H1 (cell line): Measurements from ENCODE around the gene PRMT5. TPM values are rescaled to one million over a fixed set of nuclear protein-coding genes. Genes with fewer than 3 reads are reported as not detected.

Experiments
- CTCF ChIA-PET: fragments of 300-600 bp; sonication (Branson Sonifier 250); formaldehyde crosslinking; loops from one replicate; lab custom pipeline; 2021; ENCODE audit not compliant: partially characterized antibody; lab: Charles Lee
- POLR2A ChIA-PET: fragments of 300-600 bp; sonication (Branson Sonifier 250); formaldehyde crosslinking; loops from one replicate; lab custom pipeline; 2021; ENCODE audit warnings: inconsistent platforms; ENCODE audit not compliant: partially characterized antibody; lab: Charles Lee
- DNase-seq, 2 experiments: peaks; one replicate each; pipeline versions ENCODE4 v3.0.0 to v3.0.0-alpha.2; 2010 to 2022; ENCODE audit warnings: low spot score in 2 of 2, low read depth in 1 of 2, mixed read lengths in 1 of 2
- FAIRE-seq: peaks from 2 replicates; lab custom pipeline; 2011; peaks lifted over from hg19 to GRCh38; lab: Jason Lieb, UNC
- H2AFZ ChIP-seq: 2 replicates; pipeline ENCODE4 v1.8.1; 2012; ENCODE audit warnings: low read length, inconsistent platforms
- H2AK5ac ChIP-seq: 2 replicates; pipeline ENCODE4 v1.6.1; 2013; ENCODE audit warnings: low read depth, low read length
- H2BK120ac ChIP-seq: replicated peaks from 2 replicates; pipeline ENCODE3; 2013; ENCODE audit warnings: low read depth, low read length, inconsistent platforms
- H2BK12ac ChIP-seq: 2 replicates; pipeline ENCODE4 v1.6.1; 2013; ENCODE audit warnings: low read depth, low read length
- H2BK15ac ChIP-seq: 2 replicates; pipeline ENCODE4 v1.6.1; 2013; ENCODE audit warnings: low read length
- H2BK20ac ChIP-seq: 2 replicates; pipeline ENCODE4 v1.6.1; 2013; ENCODE audit warnings: low read length
- H2BK5ac ChIP-seq: 2 replicates; pipeline ENCODE4 v1.6.1; 2013; ENCODE audit warnings: low read depth, low read length
- H3K14ac ChIP-seq: 2 replicates; pipeline ENCODE4 v1.6.1; 2013; ENCODE audit warnings: inconsistent platforms; ENCODE audit not compliant: insufficient read length
- H3K18ac ChIP-seq: 2 replicates; pipeline ENCODE4 v1.6.1; 2013; ENCODE audit warnings: low read length; ENCODE audit errors: extremely low read depth
- H3K23ac ChIP-seq: 2 replicates; pipeline ENCODE4 v1.6.1; 2013; ENCODE audit warnings: inconsistent platforms; ENCODE audit not compliant: insufficient read length
- H3K23me2 ChIP-seq: 2 replicates; pipeline ENCODE4 v1.6.1; 2013; ENCODE audit warnings: low read depth, low read length
- H3K27ac ChIP-seq: 2 replicates; pipeline ENCODE4 v1.6.1; 2011; ENCODE audit warnings: low read depth, low read length, inconsistent platforms
- H3K27me3 ChIP-seq, 4 experiments: replicated peaks in 1 of 4; 1 replicate in 1 of 4; 2 replicates in 3 of 4; pipeline versions ENCODE4 v1.6.1 to v1.8.1; 2011 to 2013; ENCODE audit warnings: low read length in 3 of 4, mild to moderate bottlenecking in 3 of 4, inconsistent platforms in 2 of 4, mixed read lengths in 2 of 4, moderate library complexity in 1 of 4; ENCODE audit not compliant: control insufficient read depth in 3 of 4, insufficient read depth in 3 of 4; ENCODE audit errors: extremely low read depth in 1 of 4
- H3K36me3 ChIP-seq, 4 experiments: 2 replicates each; pipeline versions ENCODE4 v1.6.1 to v1.8.1; 2011 to 2013; ENCODE audit warnings: mild to moderate bottlenecking in 4 of 4, low read length in 3 of 4, moderate library complexity in 2 of 4, control low read depth in 1 of 4, inconsistent platforms in 1 of 4; ENCODE audit not compliant: insufficient read depth in 4 of 4, control insufficient read depth in 2 of 4
- H3K4ac ChIP-seq: replicated peaks from 2 replicates; pipeline ENCODE3; 2013; ENCODE audit warnings: low read length, low read depth, mixed read lengths, inconsistent platforms; ENCODE audit not compliant: insufficient read length
- H3K4me1 ChIP-seq, 4 experiments: replicated peaks in 1 of 4; 1 replicate in 1 of 4; 2 replicates in 3 of 4; pipeline versions ENCODE4 v1.6.1 to v1.8.1; 2011 to 2013; ENCODE audit warnings: low read length in 3 of 4, inconsistent platforms in 2 of 4, mixed read lengths in 1 of 4; ENCODE audit not compliant: insufficient read depth in 4 of 4, control insufficient read depth in 3 of 4
- H3K4me2 ChIP-seq, 2 experiments: 2 replicates each; pipeline versions ENCODE4 v1.6.1 to v1.8.1; 2011 to 2013; ENCODE audit warnings: low read depth in 2 of 2, low read length in 2 of 2, control low read depth in 1 of 2, inconsistent platforms in 1 of 2, mild to moderate bottlenecking in 1 of 2; ENCODE audit not compliant: insufficient read depth in 1 of 2
- H3K4me3 ChIP-seq, 4 experiments: fragments of 200-600, 300-600 bp in 1 of 4; sonication (generic), shearing (Covaris generic), sonication (Bioruptor Twin) in 1 of 4; 2 replicates each; pipeline versions ENCODE4 v1.5.1 to v1.8.1; 2011 to 2016; ENCODE audit warnings: low read length in 4 of 4, low read depth in 3 of 4, control low read depth in 2 of 4, inconsistent platforms in 2 of 4, mild to moderate bottlenecking in 2 of 4, mixed read lengths in 1 of 4, moderate library complexity in 1 of 4; ENCODE audit not compliant: insufficient read depth in 2 of 4; ENCODE audit errors: extremely low read depth in 1 of 4
- H3K56ac ChIP-seq: replicated peaks from 2 replicates; pipeline ENCODE3; 2013; ENCODE audit warnings: low read depth, mild to moderate bottlenecking, mixed read lengths, low read length, inconsistent platforms; ENCODE audit not compliant: insufficient read length
- H3K79me1 ChIP-seq: 2 replicates; pipeline ENCODE4 v1.6.1; 2013; ENCODE audit warnings: low read depth, low read length, control low read depth
- H3K79me2 ChIP-seq, 2 experiments: 2 replicates each; pipeline versions ENCODE4 v1.6.1 to v1.8.1; 2012 to 2013; ENCODE audit warnings: low read length in 2 of 2, mild to moderate bottlenecking in 2 of 2, inconsistent platforms in 1 of 2; ENCODE audit not compliant: insufficient read depth in 2 of 2, control insufficient read depth in 1 of 2
- H3K9ac ChIP-seq, 4 experiments: replicated peaks in 1 of 4; 1 replicate in 1 of 4; 2 replicates in 3 of 4; pipeline versions ENCODE4 v1.6.1 to v1.8.1; 2011 to 2013; ENCODE audit warnings: low read depth in 3 of 4, low read length in 3 of 4, control low read depth in 2 of 4, mild to moderate bottlenecking in 2 of 4, moderate library complexity in 2 of 4, inconsistent platforms in 1 of 4; ENCODE audit errors: extremely low read depth in 1 of 4
- H3K9me3 ChIP-seq, 2 experiments: 2 replicates each; pipeline versions ENCODE4 v1.6.1 to v1.8.1; 2012 to 2013; ENCODE audit warnings: mild to moderate bottlenecking in 2 of 2, moderate library complexity in 2 of 2, control low read depth in 1 of 2, inconsistent platforms in 1 of 2, low read depth in 1 of 2, low read length in 1 of 2, mixed read lengths in 1 of 2; ENCODE audit not compliant: insufficient read depth in 2 of 2
- H4K20me1 ChIP-seq, 2 experiments: replicated peaks in 1 of 2; 2 replicates each; pipeline versions ENCODE3 to v1.8.1; 2011 to 2013; ENCODE audit warnings: inconsistent platforms in 2 of 2, low read length in 2 of 2, mild to moderate bottlenecking in 1 of 2; ENCODE audit not compliant: insufficient read depth in 2 of 2, control insufficient read depth in 1 of 2
- H4K5ac ChIP-seq: 2 replicates; pipeline ENCODE4 v1.6.1; 2013; ENCODE audit warnings: low read length, low read depth, mixed read lengths, inconsistent platforms; ENCODE audit not compliant: insufficient read length
- H4K8ac ChIP-seq: 2 replicates; pipeline ENCODE4 v1.8.0; 2013; ENCODE audit warnings: mild to moderate bottlenecking, moderate library complexity, low read length, inconsistent platforms; ENCODE audit not compliant: insufficient read depth; ENCODE audit errors: extremely low read depth
- H4K91ac ChIP-seq: replicated peaks from 2 replicates; pipeline ENCODE3; 2013; ENCODE audit warnings: low read length, mixed read lengths, inconsistent platforms; ENCODE audit not compliant: insufficient read length
- ASH2L ChIP-seq: fragments of 200-600, 300-600 bp; sonication (generic); IDR thresholded peaks from one replicate; pipeline ENCODE4 v1.7.1; 2017; ENCODE audit warnings: low read length
- BACH1 ChIP-seq: IDR thresholded peaks from 2 replicates; pipeline ENCODE4 v1.6.1; 2012; ENCODE audit warnings: low read length, improper control_type of control experiment
- BRCA1 ChIP-seq: IDR thresholded peaks from 2 replicates; pipeline ENCODE4 v1.6.1; 2012; ENCODE audit warnings: low read depth, low read length, improper control_type of control experiment
- CBX5 ChIP-seq: fragments of 300-800, 300-1000 bp; sonication (generic); IDR thresholded peaks from 2 replicates; pipeline ENCODE4 v1.7.1; 2016; ENCODE audit warnings: antibody characterized with exemption, low read length, low read depth
- CHD1 ChIP-seq: IDR thresholded peaks from 2 replicates; pipeline ENCODE4 v1.6.1; 2012; ENCODE audit warnings: low read depth, low read length, improper control_type of control experiment
- HDAC6 ChIP-seq: IDR thresholded peaks from one replicate; pipeline ENCODE4 v1.7.1; 2012; ENCODE audit warnings: low read depth, mild to moderate bottlenecking, inconsistent platforms, low read length, moderate library complexity
- NANOG ChIP-seq: IDR thresholded peaks from 2 replicates; pipeline ENCODE4 v1.6.1; 2011; ENCODE audit warnings: low read length, low read depth, mild to moderate bottlenecking, inconsistent platforms; ENCODE audit not compliant: insufficient read depth, poor library complexity, severe bottlenecking
- RNF2 ChIP-seq: fragments of 200-900, 300-1000 bp; sonication (generic); IDR thresholded peaks from 2 replicates; pipeline ENCODE4 v1.7.1; 2016; ENCODE audit warnings: borderline replicate concordance, low read depth, mild to moderate bottlenecking, antibody characterized with exemption, low read length; ENCODE audit not compliant: poor library complexity, severe bottlenecking; ENCODE audit errors: missing control alignments
- SRF ChIP-seq: IDR thresholded peaks from 2 replicates; pipeline ENCODE4 v1.6.1; 2011; ENCODE audit warnings: mild to moderate bottlenecking, low read depth, low read length, moderate library complexity
- TAF7 ChIP-seq: optimal IDR thresholded peaks from 2 replicates; pipeline ENCODE3; 2011; ENCODE audit warnings: low read depth, mild to moderate bottlenecking, inconsistent platforms, low read length, moderate library complexity, borderline replicate concordance
- TCF12 ChIP-seq: IDR thresholded peaks from 2 replicates; pipeline ENCODE4 v1.6.1; 2011; ENCODE audit warnings: low read depth, mild to moderate bottlenecking, low read length
- WGBS, 2 experiments: shearing (Covaris generic) in 1 of 2; methylation state at CpG; one replicate each; pipeline versions ENCODE4 v1.1.6 to v1.1.7; 2013 to 2015; ENCODE audit warnings: low lambda C conversion rate in 2 of 2, mixed read lengths in 2 of 2, inconsistent platforms in 1 of 2, low coverage in 1 of 2, missing lambda C conversion rate in 1 of 2; ENCODE audit not compliant: insufficient replicate concordance in 2 of 2, insufficient coverage in 1 of 2, insufficient read length in 1 of 2; ENCODE audit errors: extremely low coverage in 1 of 2, missing lambda C conversion rate in 1 of 2; 5-methylcytosine and 5-hydroxymethylcytosine counted together
- polyA plus RNA-seq, 7 experiments: library from polyadenylated mRNA; depleted of rRNA in 3 of 7; stranded (reverse) in 5 of 7; unstranded in 2 of 7; fragments of >200 nt in 5 of 7; fragments of 200-250 nt in 2 of 7; gene quantifications; 1 replicate in 5 of 7; 2 replicates in 1 of 7; 4 replicates in 1 of 7; pipeline versions ENCODE4 v1.2.1 to v1.2.3, GENCODE V29; 2011 to 2013; ENCODE audit warnings: missing spikeins in 2 of 7, mixed read lengths in 2 of 7
- total RNA-seq: library from RNA; stranded (reverse); fragmentation: NEBNext Ultra II Directional; extraction: Animal tissue kit (Norgen Biotek cat#: 25700); gene quantifications from 2 replicates; pipeline ENCODE4 v1.2.1, GENCODE V29; 2021
- TF ChIP-seq, protein P1 (sequence below): IDR thresholded peaks from 2 replicates; pipeline ENCODE4 v1.6.1; 2011; ENCODE audit warnings: low read length, improper control_type of control experiment

The PRMT5 gene
- total and polyA plus RNA-seq, 2 of the 8 experiments (the other 6 are each of a cell fraction or from before 2014, with no cell fraction given), result 171 to 402 TPM

DNA sequence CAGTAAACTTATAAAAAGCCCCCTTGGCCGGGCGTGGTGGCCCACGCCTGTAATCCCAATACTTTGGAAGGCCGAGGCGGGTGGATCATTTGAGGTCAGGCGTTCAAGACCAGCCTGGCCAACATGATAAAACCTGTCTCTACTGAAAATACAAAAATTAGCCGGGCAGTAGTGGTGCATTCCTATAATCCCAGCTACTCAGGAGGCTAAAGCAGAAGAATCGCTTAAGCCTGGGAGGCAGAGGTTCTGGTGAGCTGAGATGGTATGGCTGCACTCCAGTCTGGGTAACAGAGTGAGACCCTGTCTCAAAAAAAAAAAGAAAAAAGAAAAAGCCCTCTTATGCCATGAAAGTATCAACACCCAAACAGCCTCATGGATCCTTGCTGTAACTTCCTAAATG lies 3.7 kb downstream of the PRMT5 start:
- TF ChIP-seq TCF12 (no peak), HDAC6 (no peak), SRF (no peak), RNF2 (no peak), ASH2L (no peak), BACH1 (no peak), CBX5 (no peak), CHD1 (no peak), BRCA1 (no peak), TAF7 (no peak), NANOG (no peak)
- TF ChIP-seq, protein P1, sequence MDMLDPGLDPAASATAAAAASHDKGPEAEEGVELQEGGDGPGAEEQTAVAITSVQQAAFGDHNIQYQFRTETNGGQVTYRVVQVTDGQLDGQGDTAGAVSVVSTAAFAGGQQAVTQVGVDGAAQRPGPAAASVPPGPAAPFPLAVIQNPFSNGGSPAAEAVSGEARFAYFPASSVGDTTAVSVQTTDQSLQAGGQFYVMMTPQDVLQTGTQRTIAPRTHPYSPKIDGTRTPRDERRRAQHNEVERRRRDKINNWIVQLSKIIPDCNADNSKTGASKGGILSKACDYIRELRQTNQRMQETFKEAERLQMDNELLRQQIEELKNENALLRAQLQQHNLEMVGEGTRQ, result no peak
- TF ChIP-seq, all 59 proteins: peak for 0
- H4K20me1 ChIP-seq, result peaks cover 0 to 2% of the 10 kb centered on the region in 2 experiments
- no peak overlapping the region for H4K8ac ChIP-seq
- H3K27ac ChIP-seq, result no peak overlapping the region
- H3K9ac ChIP-seq, result no peak overlapping the region
- no peak overlapping the region for H2BK5ac ChIP-seq
- H2AFZ ChIP-seq, result no peak overlapping the region
- no peaks in the 10 kb centered on the region for H3K9me3 ChIP-seq
- no peak overlapping the region for H2BK15ac ChIP-seq
- CTCF ChIA-PET, result interaction anchor here (1.0 kb wide), 1 partner anchor 75 kb away, joined by 3 read pairs; no protein-coding TSS in a partner anchor
- DNase-seq (no peak), FAIRE-seq (no peak)
- no peak overlapping the region for H3K23ac ChIP-seq
- H3K56ac ChIP-seq, result no peak overlapping the region
- H3K79me1 ChIP-seq, result peaks cover 5% of the 10 kb centered on the region; the same call in 1 of the 2 replicates
- POLR2A ChIA-PET, result interaction anchor here (0.9 to 1.7 kb wide), 2 partner anchors 9 to 58 kb away, joined by 3 read pairs; no protein-coding TSS in a partner anchor
- H2BK20ac ChIP-seq, result no peak overlapping the region
- H3K4me1 ChIP-seq, result peaks cover 0 to 3% (median 1%) of the 10 kb centered on the region in 4 experiments; a peak in 3 of 7 replicates
- peaks cover 9% of the 10 kb centered on the region for H3K23me2 ChIP-seq
- no peak overlapping the region for H3K4ac ChIP-seq
- peaks cover 5 to 21% of the 10 kb centered on the region in 2 experiments for H3K79me2 ChIP-seq
- no peaks in the 10 kb centered on the region for H3K27me3 ChIP-seq
- no peak overlapping the region for H4K5ac ChIP-seq
- no peak overlapping the region for H4K91ac ChIP-seq
- H2AK5ac ChIP-seq, result no peak overlapping the region
- H2BK12ac ChIP-seq, result no peak overlapping the region
- no peak overlapping the region for H2BK120ac ChIP-seq
- H3K4me2 ChIP-seq, result no peak overlapping the region
- WGBS, 2 experiments, result 96% methylated on average over 8 of the region's 8 CpGs; no CpG with 5 or more reads in 1 of the 2 experiments
- no peak overlapping the region for H3K4me3 ChIP-seq
- peaks cover 31 to 64% (median 52%) of the 10 kb centered on the region in 4 experiments for H3K36me3 ChIP-seq
- H3K18ac ChIP-seq, result no peak overlapping the region
- H3K14ac ChIP-seq, result no peak overlapping the region
